OCI-LY7 (cell line): ENCODE results near the gene FA2H. TPM values are rescaled to one million over a fixed set of nuclear protein-coding genes. Genes with fewer than 3 reads are reported as not detected.
"Not testable (repeated sequence)": the region's sequence is repeated elsewhere in the genome, so short reads cannot be mapped to it uniquely, and the experiment has no call there.

Experiments
- BruUV-seq: library from RNA; stranded (reverse); fragments of 400-500 nt; replicated peaks from 2 replicates; lab custom pipeline; 2021; lab: Mats Ljungman, UMichigan
- CTCF ChIA-PET: fragments of 300-600 bp; sonication (Branson Sonifier 250); formaldehyde crosslinking; loops from one replicate; lab custom pipeline; 2022; ENCODE audit warnings: antibody characterized with exemption; ENCODE audit not compliant: unreplicated experiment; lab: Charles Lee
- POLR2A ChIA-PET: fragments of 300-600 bp; sonication (Branson Sonifier 250); formaldehyde crosslinking; loops from one replicate; lab custom pipeline; 2022; ENCODE audit warnings: antibody characterized with exemption; lab: Charles Lee
- DNase-seq: peaks from one replicate; pipeline ENCODE4 v3.0.0-alpha.2; 2015; ENCODE audit warnings: low spot score
- H2AFZ ChIP-seq: fragments of 200-600 bp; sonication (generic), shearing (Covaris generic); 2 replicates; pipeline ENCODE4 v1.6.1; 2014; ENCODE audit warnings: mild to moderate bottlenecking, antibody characterized with exemption, low read length, moderate library complexity
- H3K27ac ChIP-seq: fragments of 200-600 bp; sonication (generic); 2 replicates; pipeline ENCODE4 v1.5.1; 2014; ENCODE audit warnings: mixed run types, low read depth, mild to moderate bottlenecking, moderate library complexity, low read length, inconsistent platforms; ENCODE audit not compliant: poor library complexity, severe bottlenecking
- H3K36me3 ChIP-seq: fragments of 200-600 bp; sonication (generic); 2 replicates; pipeline ENCODE4 v1.6.1; 2014; ENCODE audit warnings: mild to moderate bottlenecking, antibody characterized with exemption, low read length, moderate library complexity, mixed read lengths; ENCODE audit not compliant: insufficient read depth
- H3K4me1 ChIP-seq: fragments of 200-600 bp; sonication (generic); 2 replicates; pipeline ENCODE4 v1.5.1; 2014; ENCODE audit warnings: mild to moderate bottlenecking, low read length; ENCODE audit not compliant: insufficient read depth, poor library complexity, severe bottlenecking
- H3K4me2 ChIP-seq: fragments of 200-600 bp; sonication (generic); 2 replicates; pipeline ENCODE4 v1.6.1; 2014; ENCODE audit warnings: mild to moderate bottlenecking, low read length
- H3K4me3 ChIP-seq: fragments of 200-600 bp; sonication (generic); 2 replicates; pipeline ENCODE4 v1.5.1; 2014; ENCODE audit warnings: mild to moderate bottlenecking, low read depth, low read length; ENCODE audit not compliant: poor library complexity, severe bottlenecking
- H3K79me2 ChIP-seq: fragments of 200-600 bp; sonication (generic); 2 replicates; pipeline ENCODE4 v1.6.1; 2016; ENCODE audit warnings: low read depth, mild to moderate bottlenecking, low read length, moderate library complexity, mixed read lengths; ENCODE audit not compliant: insufficient read depth
- H3K9me2 ChIP-seq: fragments of 200-600 bp; sonication (generic); 2 replicates; pipeline ENCODE4 v1.6.1; 2016; ENCODE audit warnings: mild to moderate bottlenecking, low read length, mixed read lengths; ENCODE audit not compliant: insufficient read depth
- H3K9me3 ChIP-seq: fragments of 200-600 bp; sonication (generic); 2 replicates; pipeline ENCODE4 v1.6.1; 2014; ENCODE audit warnings: mild to moderate bottlenecking, mixed run types, low read length, mixed read lengths
- H4K20me1 ChIP-seq: fragments of 200-600 bp; sonication (generic); 2 replicates; pipeline ENCODE4 v1.6.1; 2014; ENCODE audit warnings: mild to moderate bottlenecking, antibody characterized with exemption, low read length, moderate library complexity, mixed read lengths; ENCODE audit not compliant: insufficient read depth
- EZH2phosphoT487 ChIP-seq: fragments of 200-600 bp; sonication (generic); IDR thresholded peaks from 2 replicates; pipeline ENCODE4 v1.6.1; 2018; ENCODE audit warnings: low read depth, borderline replicate concordance, mild to moderate bottlenecking, mixed run types, antibody characterized with exemption, low read length, moderate library complexity, mixed read lengths
- intact Hi-C: fragments of 100-400 bp; cut with micrococcal nuclease; formaldehyde crosslinking; loops from one replicate; pipeline ENCODE4 v1.10.0; 2022; ENCODE audit not compliant: unreplicated experiment
- total RNA-seq, 2 experiments: library from RNA; depleted of rRNA in 1 of 2; stranded (reverse); fragments of >200 nt in 1 of 2; shearing (Covaris generic) in 1 of 2; gene quantifications; 2 replicates each; pipeline ENCODE4 v1.2.3, GENCODE V29; 2014 to 2022
- TF ChIP-seq, protein P1 (sequence below): fragments of 200-600 bp; sonication (generic); conservative IDR thresholded peaks from 2 replicates; pipeline ENCODE4 v1.5.1; 2014; ENCODE audit warnings: mild to moderate bottlenecking, antibody characterized with exemption, low read length, moderate library complexity, mixed read lengths

FA2H gene
- total RNA-seq, 2 experiments from 2014 or later = 0.73 to 4.7 TPM

- Histone ChIP-seq H2AFZ (no peak overlapping the region), H3K79me2 (no peaks in the 10 kb centered on the region), H3K4me3 (no peak overlapping the region), H3K9me2 (no peaks in the 10 kb centered on the region), H3K27ac (no peak overlapping the region), H3K9me3 (no peaks in the 10 kb centered on the region), H3K4me1 (no peaks in the 10 kb centered on the region), H3K4me2 (no peak overlapping the region), H3K36me3 (no peaks in the 10 kb centered on the region), H4K20me1 (no peaks in the 10 kb centered on the region)
- intact Hi-C loops = no loop called here
- no peak for TF ChIP-seq EZH2phosphoT487
- TF ChIP-seq, protein P1, sequence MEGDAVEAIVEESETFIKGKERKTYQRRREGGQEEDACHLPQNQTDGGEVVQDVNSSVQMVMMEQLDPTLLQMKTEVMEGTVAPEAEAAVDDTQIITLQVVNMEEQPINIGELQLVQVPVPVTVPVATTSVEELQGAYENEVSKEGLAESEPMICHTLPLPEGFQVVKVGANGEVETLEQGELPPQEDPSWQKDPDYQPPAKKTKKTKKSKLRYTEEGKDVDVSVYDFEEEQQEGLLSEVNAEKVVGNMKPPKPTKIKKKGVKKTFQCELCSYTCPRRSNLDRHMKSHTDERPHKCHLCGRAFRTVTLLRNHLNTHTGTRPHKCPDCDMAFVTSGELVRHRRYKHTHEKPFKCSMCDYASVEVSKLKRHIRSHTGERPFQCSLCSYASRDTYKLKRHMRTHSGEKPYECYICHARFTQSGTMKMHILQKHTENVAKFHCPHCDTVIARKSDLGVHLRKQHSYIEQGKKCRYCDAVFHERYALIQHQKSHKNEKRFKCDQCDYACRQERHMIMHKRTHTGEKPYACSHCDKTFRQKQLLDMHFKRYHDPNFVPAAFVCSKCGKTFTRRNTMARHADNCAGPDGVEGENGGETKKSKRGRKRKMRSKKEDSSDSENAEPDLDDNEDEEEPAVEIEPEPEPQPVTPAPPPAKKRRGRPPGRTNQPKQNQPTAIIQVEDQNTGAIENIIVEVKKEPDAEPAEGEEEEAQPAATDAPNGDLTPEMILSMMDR = no peak
- POLR2A ChIA-PET = interaction anchor here (1.3 kb wide), 1 partner anchor 11 kb away, joined by 3 read pairs; the partner anchor contains the start of gene RFWD3
- CTCF ChIA-PET = no interaction called here
- DNase-seq = no peak
- no TSS peak for BruUV-seq
Measured at GRCh38 chr16:74677868-74678267, 96.8 kb downstream of the FA2H start.

DNA sequence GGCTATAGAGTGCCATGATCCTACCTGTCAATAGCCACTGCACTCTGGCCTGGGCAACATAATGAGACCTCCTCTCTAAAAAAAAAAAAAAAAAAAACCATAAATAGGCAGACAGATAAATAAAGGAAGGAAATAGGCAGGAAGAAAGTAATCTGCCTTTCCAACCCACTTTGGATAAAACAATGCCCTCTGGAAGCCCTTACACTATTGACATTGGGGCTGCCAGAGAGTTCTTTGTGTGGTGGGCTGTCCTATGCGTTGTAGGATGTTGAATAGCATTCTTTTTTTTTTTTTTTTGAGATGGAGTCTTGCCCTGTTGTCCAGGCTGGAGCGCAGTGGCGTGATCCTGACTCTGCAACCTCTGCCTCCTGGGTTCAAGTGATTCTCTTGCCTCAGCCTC, 100.7 kb downstream of the FA2H start:
- CTCF ChIA-PET = no interaction called here
- intact Hi-C loops = no loop called here
- POLR2A ChIA-PET = interaction anchor here (0.7 kb wide), 1 partner anchor 396 kb away, joined by 3 read pairs; no protein-coding TSS in a partner anchor

GRCh38 chr16:74668877-74669276, 105.7 kb downstream of the FA2H start:
- intact Hi-C loops, H3K4me2 ChIP-seq, H3K9me2 ChIP-seq, BruUV-seq, DNase-seq, H3K27ac ChIP-seq, H3K9me3 ChIP-seq, H4K20me1 ChIP-seq, H2AFZ ChIP-seq, H3K4me3 ChIP-seq: not testable (repeated sequence)
- H3K4me1 ChIP-seq = peaks cover 29% of the 10 kb centered on the region
- ChIA-PET POLR2A (interaction anchor here (0.6 kb wide), 3 partner anchors 148 to 891 kb away, joined by 3 to 4 read pairs (median 4); no protein-coding TSS in a partner anchor), CTCF (interaction anchor here (2.2 kb wide), 1 partner anchor 30 kb away, joined by 8 read pairs; no protein-coding TSS in a partner anchor)
- H3K36me3 ChIP-seq = peaks cover 24% of the 10 kb centered on the region
- peaks cover 28% of the 10 kb centered on the region for H3K79me2 ChIP-seq

More for the DNA sequence above, 100.7 kb downstream of the FA2H start:
- H2AFZ ChIP-seq = no peak overlapping the region
- DNase-seq = no peak
- H3K4me3 ChIP-seq = no peak overlapping the region
- no peaks in the 10 kb centered on the region for H3K9me2 ChIP-seq
- H3K9me3 ChIP-seq = no peaks in the 10 kb centered on the region
- no peaks in the 10 kb centered on the region for H4K20me1 ChIP-seq
- H3K4me1 ChIP-seq = no peaks in the 10 kb centered on the region
- no peaks in the 10 kb centered on the region for H3K79me2 ChIP-seq
- H3K4me2 ChIP-seq = no peak overlapping the region
- H3K36me3 ChIP-seq = no peaks in the 10 kb centered on the region
- H3K27ac ChIP-seq = no peak overlapping the region
- no peak for TF ChIP-seq EZH2phosphoT487
- TF ChIP-seq, protein P1 = no peak
- BruUV-seq = no TSS peak
